C4-2B (cell line): ENCODE results near the gene CHRNA1.

Source experiments
- CTCF ChIP-seq: fragments of 450-650 bp; conservative IDR thresholded peaks from 2 replicates; pipeline ENCODE4 v1.5.1; 2017; ENCODE audit warnings: mild to moderate bottlenecking
- ZFX ChIP-seq: fragments of 450-650 bp; IDR thresholded peaks from 2 replicates; pipeline ENCODE4 v1.6.1; 2017

GRCh38 chr2:174787487-174788205, 23.4 kb upstream of the CHRNA1 start:
- no peak for TF ChIP-seq CTCF
- no peak for TF ChIP-seq ZFX
